Central memory CD8-positive, alpha-beta T cell (primary cell): ENCODE data around the gene RBBP8.

Source experiments
- ATAC-seq: fragments of 150-1000 bp; cut with Tn5 transposase; replicated peaks from 2 replicates; pipeline ENCODE4 v1.10.0; 2022; ENCODE audit warnings: mild to moderate bottlenecking, moderate FRiP score, moderate number of reproducible peaks; ENCODE audit not compliant: poor library complexity, severe bottlenecking; ENCODE audit errors: extremely low read depth
- DNase-seq, 2 donors: peaks; one replicate each; pipeline ENCODE4 v3.0.0; 2021; ENCODE audit warnings: low spot score in 2 of 2
- H3K27ac Mint-ChIP-seq: one replicate; pipeline ENCODE4 v1.8.0; 2022; ENCODE audit warnings: low read depth, mild to moderate bottlenecking, moderate library complexity, mixed read lengths
- H3K27me3 Mint-ChIP-seq: one replicate; pipeline ENCODE4 v1.8.0; 2022; ENCODE audit warnings: mixed read lengths
- H3K36me3 Mint-ChIP-seq: one replicate; pipeline ENCODE4 v1.8.0; 2022; ENCODE audit warnings: mild to moderate bottlenecking, moderate library complexity, mixed read lengths; ENCODE audit not compliant: insufficient read depth
- H3K4me1 Mint-ChIP-seq: one replicate; pipeline ENCODE4 v1.8.0; 2022; ENCODE audit warnings: mixed read lengths
- H3K4me3 Mint-ChIP-seq: one replicate; pipeline ENCODE4 v1.8.0; 2022; ENCODE audit warnings: mild to moderate bottlenecking, moderate library complexity, mixed read lengths
- H3K9me3 Mint-ChIP-seq: one replicate; pipeline ENCODE4 v1.8.0; 2022; ENCODE audit warnings: mixed read lengths

The RBBP8 gene

GRCh38 chr18:23071285-23071684 lies 138.2 kb downstream of the RBBP8 start:
- peaks cover 58% of the 10 kb centered on the region for H3K4me1 Mint-ChIP-seq
- peak; percentile 60 to 84 for DNase-seq

GRCh38 chr18:23072079-23072478 lies 139.0 kb downstream of the RBBP8 start:
- Mint-ChIP-seq H3K4me3 (peak overlapping the region; percentile 64), H3K9me3 (no peaks in the 10 kb centered on the region), H3K36me3 (peaks cover 6% of the 10 kb centered on the region), H3K4me1 (peaks cover 55% of the 10 kb centered on the region), H3K27me3 (no peaks in the 10 kb centered on the region), H3K27ac (peak overlapping the region; percentile 58)
- no peak for DNase-seq
- ATAC-seq, result no peak

More at GRCh38 chr18:23071285-23071684, 138.2 kb downstream of the RBBP8 start:
- Mint-ChIP-seq H3K4me3 (peak overlapping the region; percentile 64), H3K9me3 (no peaks in the 10 kb centered on the region), H3K27me3 (no peaks in the 10 kb centered on the region), H3K36me3 (peaks cover 6% of the 10 kb centered on the region), H3K27ac (peak overlapping the region; percentile 58)
- ATAC-seq, result peak; percentile 99

GRCh38 chr18:23073996-23074606 lies 141.0 kb downstream of the RBBP8 start:
- no peak for ATAC-seq
- H3K27ac Mint-ChIP-seq, result no peak overlapping the region
- H3K36me3 Mint-ChIP-seq, result peaks cover 5% of the 10 kb centered on the region
- no peaks in the 10 kb centered on the region for H3K27me3 Mint-ChIP-seq
- H3K4me3 Mint-ChIP-seq, result no peak overlapping the region
- no peaks in the 10 kb centered on the region for H3K9me3 Mint-ChIP-seq
- no peak for DNase-seq
- peaks cover 45% of the 10 kb centered on the region for H3K4me1 Mint-ChIP-seq
